ENCODE results near the gene KIF13A.
"Not testable (repeated sequence)": the region's sequence is repeated elsewhere in the genome, so short reads cannot be mapped to it uniquely, and the experiment has no call there.

KIF13A gene

GRCh38 chr6:17900011-17900410 lies 87.4 kb downstream of the KIF13A start:
- DNase-seq (ENCODE audit: low read depth, low spot score): no peak

GRCh38 chr6:17899491-17899890 lies 87.9 kb downstream of the KIF13A start:
- DNase-seq (ENCODE audit: low read depth, low spot score): no peak

- no peak for DNase-seq (ENCODE audit: low read depth, low spot score)
Measured at GRCh38 chr6:17897681-17898080, 89.8 kb downstream of the KIF13A start.

- DNase-seq (ENCODE audit: low read depth, low spot score): no peak
Measured at GRCh38 chr6:17894905-17895304, 92.5 kb downstream of the KIF13A start.

GRCh38 chr6:17894191-17894590 lies 93.2 kb downstream of the KIF13A start:
- no peak for DNase-seq (ENCODE audit: low read depth, low spot score)

GRCh38 chr6:17892097-17892686 lies 95.2 kb downstream of the KIF13A start:
- no peak for DNase-seq (ENCODE audit: low read depth, low spot score)

GRCh38 chr6:17890309-17890708 lies 97.1 kb downstream of the KIF13A start:
- DNase-seq (ENCODE audit: low read depth, low spot score): no peak

- not testable (repeated sequence) for DNase-seq (ENCODE audit: low read depth, low spot score)
Measured at GRCh38 chr6:17889777-17890176, 97.7 kb downstream of the KIF13A start.

GRCh38 chr6:17886891-17887290 lies 100.5 kb downstream of the KIF13A start:
- DNase-seq (ENCODE audit: low read depth, low spot score): no peak

GRCh38 chr6:17885889-17886576 lies 101.4 kb downstream of the KIF13A start:
- DNase-seq (ENCODE audit: low read depth, low spot score): no peak

- no peak for DNase-seq (ENCODE audit: low read depth, low spot score)
Measured at GRCh38 chr6:17884498-17885478, 102.6 kb downstream of the KIF13A start.

- no peak for DNase-seq (ENCODE audit: low read depth, low spot score)
Measured at GRCh38 chr6:17883665-17884497, 103.6 kb downstream of the KIF13A start.

- no peak for DNase-seq (ENCODE audit: low read depth, low spot score)
Measured at GRCh38 chr6:17881085-17881858, 106.2 kb downstream of the KIF13A start.

GRCh38 chr6:17879184-17879583 lies 108.3 kb downstream of the KIF13A start:
- no peak for DNase-seq (ENCODE audit: low read depth, low spot score)

GRCh38 chr6:17878734-17879133 lies 108.7 kb downstream of the KIF13A start:
- no peak for DNase-seq (ENCODE audit: low read depth, low spot score)

GRCh38 chr6:17877895-17878440 lies 109.5 kb downstream of the KIF13A start:
- no peak for DNase-seq (ENCODE audit: low read depth, low spot score)

- no peak for DNase-seq (ENCODE audit: low read depth, low spot score)
Measured at GRCh38 chr6:17877196-17877894, 110.1 kb downstream of the KIF13A start.

GRCh38 chr6:17874753-17875152 lies 112.7 kb downstream of the KIF13A start:
- no peak for DNase-seq (ENCODE audit: low read depth, low spot score)

GRCh38 chr6:17872908-17873307 lies 114.5 kb downstream of the KIF13A start:
- no peak for DNase-seq (ENCODE audit: low read depth, low spot score)

- DNase-seq (ENCODE audit: low read depth, low spot score): no peak
Measured at GRCh38 chr6:17871836-17872235, 115.6 kb downstream of the KIF13A start.
